IMR-90 (cell line): Measurements from ENCODE around the gene TTC27. TPM values are rescaled to one million over a fixed set of nuclear protein-coding genes. Genes with fewer than 3 reads are reported as not detected.

Experiments
- ATAC-seq: fragments of 200-7000 bp; cut with Tn5 transposase; 2 replicates; pipeline ENCODE4 v1.9.1; 2020; ENCODE audit warnings: low read depth, mild to moderate bottlenecking, moderate library complexity
- BruUV-seq: library from RNA; stranded (reverse); fragments of 400-500 nt; replicated peaks from 2 replicates; lab custom pipeline; 2021; lab: Mats Ljungman, UMichigan
- CTCF ChIA-PET: fragments of 300-600 bp; formaldehyde crosslinking; extraction: SDS; loops from one replicate; lab custom pipeline; 2021; ENCODE audit warnings: antibody characterized with exemption; lab: Yijun Ruan, JAX
- POLR2A ChIA-PET: fragments of 300-600 bp; sonication (Branson Sonifier 250); formaldehyde crosslinking; loops from one replicate; lab custom pipeline; 2022; ENCODE audit warnings: antibody characterized with exemption; ENCODE audit not compliant: unreplicated experiment; lab: Charles Lee
- DNase-seq: peaks from one replicate; pipeline ENCODE4 v3.0.0; 2013
- H2AFZ ChIP-seq: replicated peaks from 2 replicates; pipeline ENCODE3; 2013; ENCODE audit warnings: low read length, mild to moderate bottlenecking; ENCODE audit not compliant: poor library complexity
- H2AK5ac ChIP-seq: 2 replicates; pipeline ENCODE4 v1.6.1; 2013; ENCODE audit warnings: low read depth, low read length, inconsistent platforms
- H2AK9ac ChIP-seq: replicated peaks from 2 replicates; pipeline ENCODE3; 2013; ENCODE audit warnings: mild to moderate bottlenecking, low read depth, low read length, moderate library complexity; ENCODE audit not compliant: poor library complexity
- H2BK120ac ChIP-seq: 2 replicates; pipeline ENCODE4 v1.6.1; 2013; ENCODE audit warnings: low read depth, low read length, inconsistent platforms
- H2BK15ac ChIP-seq: 3 replicates; pipeline ENCODE4 v1.6.1; 2013; ENCODE audit warnings: low read depth, low read length, inconsistent platforms
- H2BK20ac ChIP-seq: 2 replicates; pipeline ENCODE4 v1.6.1; 2013; ENCODE audit warnings: low read depth, mild to moderate bottlenecking, inconsistent platforms, low read length, moderate library complexity
- H2BK5ac ChIP-seq: 2 replicates; pipeline ENCODE4 v1.6.1; 2013; ENCODE audit warnings: mild to moderate bottlenecking, low read depth, low read length, inconsistent platforms; ENCODE audit not compliant: poor library complexity, severe bottlenecking
- H3K14ac ChIP-seq: replicated peaks from 2 replicates; pipeline ENCODE4 v1.6.1; 2013; ENCODE audit warnings: low read depth, low read length, inconsistent platforms
- H3K18ac ChIP-seq: 2 replicates; pipeline ENCODE4 v1.6.1; 2013; ENCODE audit warnings: low read depth, low read length, control low read depth
- H3K23ac ChIP-seq: 2 replicates; pipeline ENCODE4 v1.6.1; 2013; ENCODE audit warnings: low read depth, low read length, inconsistent platforms
- H3K27ac ChIP-seq: 2 replicates; pipeline ENCODE4 v1.5.1; 2013; ENCODE audit warnings: mild to moderate bottlenecking, control low read depth, low read length; ENCODE audit not compliant: insufficient read depth
- H3K27me3 ChIP-seq: 2 replicates; pipeline ENCODE4 v1.6.1; 2013; ENCODE audit warnings: low read length; ENCODE audit not compliant: control insufficient read depth, insufficient read depth
- H3K36me3 ChIP-seq: 2 replicates; pipeline ENCODE4 v1.6.1; 2013; ENCODE audit warnings: low read length, mixed read lengths; ENCODE audit not compliant: control insufficient read depth, insufficient read depth
- H3K4ac ChIP-seq: 2 replicates; pipeline ENCODE4 v1.6.1; 2013; ENCODE audit warnings: low read depth, low read length, inconsistent platforms
- H3K4me1 ChIP-seq: 2 replicates; pipeline ENCODE4 v1.6.1; 2013; ENCODE audit warnings: low read length, mixed read lengths; ENCODE audit not compliant: control insufficient read depth, insufficient read depth
- H3K4me2 ChIP-seq: 2 replicates; pipeline ENCODE4 v1.6.1; 2013; ENCODE audit warnings: low read depth, mild to moderate bottlenecking, control low read depth, low read length, moderate library complexity
- H3K4me3 ChIP-seq: 2 replicates; pipeline ENCODE4 v1.5.1; 2013; ENCODE audit warnings: low read depth, mild to moderate bottlenecking, control low read depth, low read length, moderate library complexity; ENCODE audit not compliant: insufficient read depth
- H3K56ac ChIP-seq: 2 replicates; pipeline ENCODE4 v1.6.1; 2013; ENCODE audit warnings: low read length, inconsistent platforms; ENCODE audit not compliant: insufficient read depth; ENCODE audit errors: extremely low read depth
- H3K79me1 ChIP-seq, 2 experiments: 2 replicates each; pipeline ENCODE4 v1.6.1; 2013; ENCODE audit warnings: low read length in 2 of 2, inconsistent platforms in 1 of 2, low read depth in 1 of 2
- H3K9ac ChIP-seq: 2 replicates; pipeline ENCODE4 v1.6.1; 2013; ENCODE audit warnings: low read depth, low read length, control low read depth
- H3K9me1 ChIP-seq: 2 replicates; pipeline ENCODE4 v1.6.1; 2013; ENCODE audit warnings: low read length, inconsistent platforms; ENCODE audit not compliant: insufficient read depth
- H3K9me3 ChIP-seq: 2 replicates; pipeline ENCODE4 v1.6.1; 2013; ENCODE audit warnings: low read length; ENCODE audit not compliant: control insufficient read depth, insufficient read depth
- H4K20me1 ChIP-seq: 2 replicates; pipeline ENCODE4 v1.6.1; 2013; ENCODE audit warnings: low read length, inconsistent platforms; ENCODE audit not compliant: insufficient read depth
- H4K5ac ChIP-seq: 2 replicates; pipeline ENCODE4 v1.6.1; 2013; ENCODE audit warnings: mild to moderate bottlenecking, low read depth, low read length, control low read depth
- H4K8ac ChIP-seq, 2 experiments: 2 replicates each; pipeline ENCODE4 v1.6.1; 2013; ENCODE audit warnings: low read depth in 2 of 2, low read length in 2 of 2, control low read depth in 1 of 2, inconsistent platforms in 1 of 2
- H4K91ac ChIP-seq: 2 replicates; pipeline ENCODE4 v1.6.1; 2013; ENCODE audit warnings: low read depth, low read length, inconsistent platforms; ENCODE audit not compliant: insufficient read depth
- BHLHE40 ChIP-seq: fragments of 150-350 bp; IDR thresholded peaks from 2 replicates; pipeline ENCODE4 v1.6.1; 2016; ENCODE audit warnings: mild to moderate bottlenecking, low read depth, low read length
- CEBPB ChIP-seq: IDR thresholded peaks from 2 replicates; pipeline ENCODE4 v1.6.1; 2012; ENCODE audit warnings: low read depth, low read length, improper control_type of control experiment
- FOS ChIP-seq: fragments of 150-350 bp; IDR thresholded peaks from 2 replicates; pipeline ENCODE4 v1.6.1; 2016; ENCODE audit warnings: low read depth, low read length
- MAFK ChIP-seq: IDR thresholded peaks from 2 replicates; pipeline ENCODE4 v1.6.1; 2012; ENCODE audit warnings: low read depth, low read length, improper control_type of control experiment
- MAZ ChIP-seq: IDR thresholded peaks from 2 replicates; pipeline ENCODE4 v1.6.1; 2012; ENCODE audit warnings: low read depth, mild to moderate bottlenecking, low read length, improper control_type of control experiment, moderate library complexity, borderline replicate concordance
- MXI1 ChIP-seq: IDR thresholded peaks from 2 replicates; pipeline ENCODE4 v1.6.1; 2012; ENCODE audit warnings: low read depth, mild to moderate bottlenecking, low read length, moderate library complexity, borderline replicate concordance
- POLR2A ChIP-seq: IDR thresholded peaks from 2 replicates; pipeline ENCODE4 v1.6.1; 2012; ENCODE audit warnings: mild to moderate bottlenecking, low read depth, low read length
- RAD21 ChIP-seq: IDR thresholded peaks from 2 replicates; pipeline ENCODE4 v1.6.1; 2012; ENCODE audit warnings: low read length, improper control_type of control experiment
- RFX5 ChIP-seq: IDR thresholded peaks from 2 replicates; pipeline ENCODE4 v1.8.0; 2012; ENCODE audit warnings: low read depth, mild to moderate bottlenecking, low read length, moderate library complexity
- SMC3 ChIP-seq: fragments of 150-350 bp; IDR thresholded peaks from 2 replicates; pipeline ENCODE4 v1.6.1; 2016; ENCODE audit warnings: low read depth, mild to moderate bottlenecking, antibody characterized with exemption, low read length, moderate library complexity
- WGBS, 2 experiments: methylation state at CpG; one replicate each; pipeline versions ENCODE4 v1.1.5 to v1.1.7; 2013; ENCODE audit warnings: missing lambda C conversion rate in 2 of 2; ENCODE audit not compliant: insufficient read length in 1 of 2; ENCODE audit errors: extremely low coverage in 2 of 2; 5-methylcytosine and 5-hydroxymethylcytosine counted together
- dilution Hi-C: fragments of 300-500 bp; cut with HindIII; formaldehyde crosslinking; loops from one replicate; pipeline ENCODE4 v1.14.3; 2018; ENCODE audit warnings: low sequenced_read_pairs; ENCODE audit not compliant: unreplicated experiment
- in situ Hi-C: fragments of 300-500 bp; cut with MboI; formaldehyde crosslinking; loops from 3 replicates; pipeline ENCODE4 v1.14.3; 2019; ENCODE audit warnings: low sequenced_read_pairs, inconsistent platforms, mixed read lengths
- intact Hi-C: fragments of 100-400 bp; cut with micrococcal nuclease; formaldehyde crosslinking; loops from 2 replicates; pipeline ENCODE4 v1.10.0; 2022
- polyA plus RNA-seq, 3 experiments: library from polyadenylated mRNA; depleted of rRNA; stranded (reverse); fragments of >200 nt; gene quantifications; 2 replicates each; pipeline ENCODE4 v1.2.3, GENCODE V29; 2012; ENCODE audit warnings: low replicate concordance in 1 of 3
- total RNA-seq: library from RNA; depleted of rRNA; stranded (reverse); fragments of >200 nt; gene quantifications from 2 replicates; pipeline ENCODE4 v1.2.3, GENCODE V29; 2012
- TF ChIP-seq, protein P1 (sequence below): conservative IDR thresholded peaks from 2 replicates; pipeline ENCODE4 v1.5.1; 2012; ENCODE audit warnings: mild to moderate bottlenecking, low read depth, low read length, improper control_type of control experiment

Gene TTC27
- total and polyA plus RNA-seq, 2 of the 4 experiments (the other 2 are of a cell fraction) = 12.7 to 30.5 TPM

DNA sequence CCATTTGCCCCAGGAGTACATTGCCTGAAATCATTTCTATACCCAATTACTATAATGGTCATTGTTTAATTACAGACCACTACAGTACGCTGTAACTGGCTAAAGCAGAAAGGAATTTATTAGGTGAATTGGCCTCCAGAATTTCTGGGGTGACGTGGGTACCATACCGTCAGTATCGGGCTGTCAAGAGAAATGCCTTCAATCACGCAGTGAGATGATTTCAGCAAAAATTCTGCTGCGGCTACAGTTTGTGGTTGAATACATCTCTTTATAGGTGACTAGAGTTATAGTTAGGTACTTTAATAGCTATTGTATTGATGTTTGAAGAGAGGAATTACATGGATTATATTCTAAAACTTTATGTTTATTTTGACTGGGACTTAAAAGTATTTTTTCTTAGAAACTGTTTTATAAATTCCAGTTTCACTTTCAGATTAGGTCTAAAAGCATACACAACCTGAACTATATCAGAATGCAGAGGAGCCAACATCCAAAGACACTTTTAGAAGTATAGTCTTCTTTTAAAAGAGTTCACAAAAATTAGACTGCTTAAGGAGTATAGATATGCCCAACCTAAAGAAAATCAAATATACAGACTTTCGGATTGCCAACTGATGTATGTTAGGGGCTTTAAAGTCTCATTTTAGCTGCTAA, 128.4 kb downstream of the TTC27 start (continued):
- TF ChIP-seq BHLHE40 = no peak

DNA sequence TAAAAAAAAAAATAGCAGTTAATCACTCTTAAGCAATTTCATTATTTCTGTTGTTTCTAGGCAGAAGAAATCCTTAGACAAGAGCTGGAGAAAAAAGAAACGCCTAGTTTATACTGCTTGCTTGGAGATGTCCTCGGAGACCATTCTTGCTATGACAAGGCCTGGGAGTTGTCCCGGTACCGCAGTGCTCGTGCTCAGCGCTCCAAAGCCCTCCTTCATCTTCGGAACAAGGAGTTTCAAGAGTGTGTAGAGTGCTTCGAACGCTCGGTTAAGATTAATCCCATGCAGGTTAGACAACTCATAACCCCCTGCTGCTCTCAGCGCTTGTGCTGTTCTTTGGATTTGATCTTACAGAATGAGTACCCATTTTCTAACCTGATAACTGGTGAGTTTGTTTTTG, 130.4 kb downstream of the TTC27 start:
- no TSS peak for BruUV-seq
- Histone ChIP-seq H3K4me1 (peaks cover 5% of the 10 kb centered on the region), H4K91ac (no peak overlapping the region), H3K79me1 (peaks cover 2 to 12% of the 10 kb centered on the region in 2 experiments; a peak in 3 of 4 replicates), H3K4ac (no peak overlapping the region), H4K5ac (no peak overlapping the region), H2BK5ac (no peak overlapping the region), H2AFZ (no peak overlapping the region), H2AK5ac (no peak overlapping the region), H3K9me3 (no peaks in the 10 kb centered on the region), H2BK20ac (peak overlapping the region; percentile 29; the same call in 1 of the 2 replicates), H3K36me3 (peaks cover 6% of the 10 kb centered on the region; the same call in 1 of the 2 replicates), H3K4me3 (no peak overlapping the region), H2BK15ac (no peak overlapping the region), H3K27ac (no peak overlapping the region), H2AK9ac (no peak overlapping the region), H3K23ac (no peak overlapping the region), H3K9me1 (peaks cover 10% of the 10 kb centered on the region), H3K9ac (no peak overlapping the region), H3K4me2 (no peak overlapping the region), H2BK120ac (no peak overlapping the region), H3K56ac (no peak overlapping the region), H3K14ac (no peak overlapping the region), H4K20me1 (no peaks in the 10 kb centered on the region), H3K27me3 (no peaks in the 10 kb centered on the region), H4K8ac (no peak overlapping the region), H3K18ac (no peak overlapping the region)
- intact Hi-C loops (no loop called here), in situ Hi-C loops (no loop called here), dilution Hi-C loops (no loop called here)
- POLR2A ChIA-PET = no interaction called here
- TF ChIP-seq MXI1 (no peak), CEBPB (no peak), POLR2A (no peak), RFX5 (no peak), MAFK (no peak), FOS (no peak), MAZ (no peak), BHLHE40 (no peak), SMC3 (no peak), RAD21 (no peak)
- TF ChIP-seq, protein P1, sequence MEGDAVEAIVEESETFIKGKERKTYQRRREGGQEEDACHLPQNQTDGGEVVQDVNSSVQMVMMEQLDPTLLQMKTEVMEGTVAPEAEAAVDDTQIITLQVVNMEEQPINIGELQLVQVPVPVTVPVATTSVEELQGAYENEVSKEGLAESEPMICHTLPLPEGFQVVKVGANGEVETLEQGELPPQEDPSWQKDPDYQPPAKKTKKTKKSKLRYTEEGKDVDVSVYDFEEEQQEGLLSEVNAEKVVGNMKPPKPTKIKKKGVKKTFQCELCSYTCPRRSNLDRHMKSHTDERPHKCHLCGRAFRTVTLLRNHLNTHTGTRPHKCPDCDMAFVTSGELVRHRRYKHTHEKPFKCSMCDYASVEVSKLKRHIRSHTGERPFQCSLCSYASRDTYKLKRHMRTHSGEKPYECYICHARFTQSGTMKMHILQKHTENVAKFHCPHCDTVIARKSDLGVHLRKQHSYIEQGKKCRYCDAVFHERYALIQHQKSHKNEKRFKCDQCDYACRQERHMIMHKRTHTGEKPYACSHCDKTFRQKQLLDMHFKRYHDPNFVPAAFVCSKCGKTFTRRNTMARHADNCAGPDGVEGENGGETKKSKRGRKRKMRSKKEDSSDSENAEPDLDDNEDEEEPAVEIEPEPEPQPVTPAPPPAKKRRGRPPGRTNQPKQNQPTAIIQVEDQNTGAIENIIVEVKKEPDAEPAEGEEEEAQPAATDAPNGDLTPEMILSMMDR = no peak
- ATAC-seq (no peak), DNase-seq (no peak)
- CTCF ChIA-PET = interaction anchor here (0.6 kb wide), 1 partner anchor 30 kb away, joined by 3 read pairs; no protein-coding TSS in a partner anchor
- 73% methylated on average over 3 of the region's 11 CpGs; no CpG with 5 or more reads in 1 of the 2 experiments for WGBS, 2 experiments
